ENCODE data around the gene PCDHA4.
"Not testable (repeated sequence)": the region's sequence is repeated elsewhere in the genome, so short reads cannot be mapped to it uniquely, and the experiment has no call there.

Gene PCDHA4

GRCh38 chr5:140827704-140828361 lies 21.0 kb downstream of the PCDHA4 start, which contains the start of gene PCDHA6:
Gene PCDHA6, plus strand, starts transcription at chr5:140827960. Its CDS starts 132 bp downstream, at chr5:140828092.
- no peak for TF ChIP-seq CTCF (IDR thresholded peaks at IDR 0.05; ENCODE audit: borderline replicate concordance, insufficient read depth, low read depth, low read length)
- no peak within 1 kb of the TSS for H3K4me3 ChIP-seq (ENCODE audit: low read depth, low read length)

- no peak overlapping the region for H3K4me3 ChIP-seq (ENCODE audit: low read depth, low read length)
- no peak for TF ChIP-seq CTCF (IDR thresholded peaks at IDR 0.05; ENCODE audit: borderline replicate concordance, insufficient read depth, low read depth, low read length)
Measured at GRCh38 chr5:140828362-140828737, 21.5 kb downstream of the PCDHA4 start.

GRCh38 chr5:140829511-140830501 lies 22.9 kb downstream of the PCDHA4 start:
- H3K4me3 ChIP-seq (ENCODE audit: low read depth, low read length): not testable (repeated sequence)

GRCh38 chr5:140833993-140834392 lies 27.1 kb downstream of the PCDHA4 start, which contains the start of gene PCDHA7:
Gene PCDHA7, plus strand, starts transcription at chr5:140834269. Its CDS starts 115 bp downstream, at chr5:140834384.
- TF ChIP-seq CTCF (IDR thresholded peaks at IDR 0.05; ENCODE audit: borderline replicate concordance, insufficient read depth, low read depth, low read length): no peak
- no peak within 1 kb of the TSS for H3K4me3 ChIP-seq (ENCODE audit: low read depth, low read length)

- not testable (repeated sequence) for H3K4me3 ChIP-seq (ENCODE audit: low read depth, low read length)
Measured at GRCh38 chr5:140834439-140835008, 27.7 kb downstream of the PCDHA4 start.

GRCh38 chr5:140835622-140836510 lies 29.0 kb downstream of the PCDHA4 start:
- H3K4me3 ChIP-seq (ENCODE audit: low read depth, low read length): no peak overlapping the region
- TF ChIP-seq CTCF (IDR thresholded peaks at IDR 0.05; ENCODE audit: borderline replicate concordance, insufficient read depth, low read depth, low read length): no peak

- no peak within 1 kb of the TSS for H3K4me3 ChIP-seq (ENCODE audit: low read depth, low read length)
- no peak for TF ChIP-seq CTCF (IDR thresholded peaks at IDR 0.05; ENCODE audit: borderline replicate concordance, insufficient read depth, low read depth, low read length)
Measured at GRCh38 chr5:140840978-140841962, 34.4 kb downstream of the PCDHA4 start, which contains the start of gene PCDHA8. Gene PCDHA8, plus strand, starts transcription at chr5:140841187. Its CDS starts 135 bp downstream, at chr5:140841322.
